Heart right ventricle (tissue), 16 donors: ENCODE data around the gene CSRP3. TPM values are rescaled to one million over a fixed set of nuclear protein-coding genes. Genes with fewer than 3 reads are reported as not detected.

Experiments
- ATAC-seq, 8 donors: fragments of 200-7000 bp; cut with Tn5 transposase; one replicate each; pipeline ENCODE4 v1.9.1; 2020; ENCODE audit warnings: mild to moderate bottlenecking in 8 of 8, moderate library complexity in 8 of 8, moderate number of reproducible peaks in 1 of 8
- DNase-seq, 2 donors: peaks; one replicate each; pipeline ENCODE4 v3.0.0-alpha.2; 2020
- H3K27ac ChIP-seq, 10 donors: fragments of 200-600 bp; sonication (generic) in 2 of 10; one replicate each; pipeline versions ENCODE4 v1.5.0 to v1.8.0; 2020 to 2022; ENCODE audit warnings: mild to moderate bottlenecking in 3 of 10
- H3K27me3 ChIP-seq, 7 donors: fragments of 200-600 bp; one replicate each; pipeline ENCODE4 v1.8.0; 2021 to 2022; ENCODE audit warnings: mild to moderate bottlenecking in 2 of 7
- H3K36me3 ChIP-seq, 9 donors: fragments of 200-600 bp; sonication (generic) in 1 of 9; one replicate each; pipeline versions ENCODE4 v1.5.0 to v1.8.0; 2020 to 2022; ENCODE audit warnings: mild to moderate bottlenecking in 2 of 9
- H3K4me1 ChIP-seq, 9 donors: fragments of 200-600 bp; sonication (generic) in 1 of 9; one replicate each; pipeline versions ENCODE4 v1.5.0 to v1.8.0; 2020 to 2022; ENCODE audit warnings: mild to moderate bottlenecking in 4 of 9
- H3K4me3 ChIP-seq, 10 donors: fragments of 200-600 bp; sonication (generic) in 2 of 10; one replicate each; pipeline versions ENCODE4 v1.5.0 to v1.8.0; 2020 to 2022; ENCODE audit warnings: mild to moderate bottlenecking in 7 of 10, moderate library complexity in 2 of 10
- H3K9me3 ChIP-seq, 11 donors: fragments of 200-600 bp in 10 of 11; sonication (generic) in 2 of 11; one replicate each; pipeline versions ENCODE4 v1.5.0 to v1.8.0; 2013 to 2022; ENCODE audit warnings: mild to moderate bottlenecking in 2 of 11, control low read depth in 1 of 11, moderate library complexity in 1 of 11
- WGBS, 2 donors: extraction: QIAGEN DNeasy Blood & Tissue Kit; methylation state at CpG; one replicate each; pipeline ENCODE4 v1.1.7; 2013; ENCODE audit warnings: inconsistent platforms in 1 of 2; 5-methylcytosine and 5-hydroxymethylcytosine counted together
- intact Hi-C, 10 donors: fragments of 100-400 bp; cut with DNase I; formaldehyde crosslinking; loops; one replicate each; pipeline versions ENCODE4 v1.11.1 to v1.14.2; 2022
- polyA plus RNA-seq, 2 donors: library from polyadenylated mRNA; stranded (reverse); fragments of 200-250 nt; gene quantifications; one replicate each; pipeline ENCODE4 v1.2.3, GENCODE V29; 2013
- total RNA-seq, 10 donors: library from RNA; stranded (reverse); fragmentation: NEBNext Ultra II Directional in 3 of 10; extraction: Animal tissue kit (Norgen Biotek cat#: 25700) in 3 of 10; gene quantifications; one replicate each; pipeline versions ENCODE4 v1.2.1 to v1.2.4, GENCODE V29; 2021 to 2023
- TF ChIP-seq, protein P1 (sequence below), 9 donors: fragments of 200-600 bp; sonication (generic) in 2 of 9; IDR thresholded peaks; one replicate each; pipeline versions ENCODE4 v1.5.0 to v1.8.0; 2021 to 2022; ENCODE audit warnings: antibody characterized with exemption in 9 of 9, mild to moderate bottlenecking in 5 of 9, moderate library complexity in 1 of 9
- donor health status: Arrhythmogenic right ventricular cardiomyopathy.
- donor health status: ischemic (EF 13 %, LVEDD 7.1; RV severe dilation, severe dysfunction).
- donor health status: healthy with polysubstance abuse.
- donor health status: DM: no; HTN: yes; CAD: no.
- donor health status: DM: no; HTN: no; CAD: no.
- donor health status: ischemic (EF 25% LVEDD 6.9; RV normal size, moderate dysfunction).
- donor health status: ischemic (EF 25% LVEDD 5.7; RV mildly dilated, moderate dysfunction).
- donor health status: healthy.
- donor health status: DM: yes; HTN: yes; CAD: no.
- donor health status: Ischemic cardiomyopathy.
- donor health status: ischemic (EF 35%, LVEDD 5.7; RV mildly dilated, moderate dysfunction).
- donor health status: nonischemic (EF 11% LVEDD 7.7; RV severe dilation, severe dysfunction).
- donor health status: DM: yes; HTN: yes; CAD: no.
- donor health status: PGD.
- donor health status: ischemic (EF 29% LVEDD 5.4; RV normal size, mild dysfunction).
- donor health status: nonischemic (EF 23%, LVEDD 6.1; RV moderate dilation, normal function).

Gene CSRP3
- total and polyA plus RNA-seq, 12 donors = 534 to 3,929 (median 2,209) TPM

DNA sequence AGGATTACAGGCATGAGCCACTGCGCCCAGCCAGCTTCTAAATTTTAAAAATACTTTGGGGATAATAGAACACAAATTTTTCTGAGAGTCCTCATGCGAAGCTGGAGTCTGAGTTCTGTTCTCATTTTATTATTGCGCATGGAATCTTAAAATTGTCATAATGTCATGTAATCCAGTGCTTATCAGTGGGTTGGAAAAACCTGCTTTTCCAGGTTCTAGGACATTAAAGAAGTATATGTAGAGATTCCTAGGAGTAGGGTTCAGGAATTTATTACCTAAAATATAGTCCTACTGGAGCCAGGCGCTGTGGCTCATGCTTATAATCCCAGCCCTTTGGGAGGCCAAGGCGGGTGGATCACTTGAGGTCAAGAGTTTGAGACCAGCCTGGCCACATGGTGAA is 43.6 kb upstream of the CSRP3 start:
- H3K4me1 ChIP-seq = peaks cover 5 to 38% (median 16%) of the 10 kb centered on the region in 9 donors
- no peak overlapping the region for H3K27ac ChIP-seq
- TF ChIP-seq, protein P1, sequence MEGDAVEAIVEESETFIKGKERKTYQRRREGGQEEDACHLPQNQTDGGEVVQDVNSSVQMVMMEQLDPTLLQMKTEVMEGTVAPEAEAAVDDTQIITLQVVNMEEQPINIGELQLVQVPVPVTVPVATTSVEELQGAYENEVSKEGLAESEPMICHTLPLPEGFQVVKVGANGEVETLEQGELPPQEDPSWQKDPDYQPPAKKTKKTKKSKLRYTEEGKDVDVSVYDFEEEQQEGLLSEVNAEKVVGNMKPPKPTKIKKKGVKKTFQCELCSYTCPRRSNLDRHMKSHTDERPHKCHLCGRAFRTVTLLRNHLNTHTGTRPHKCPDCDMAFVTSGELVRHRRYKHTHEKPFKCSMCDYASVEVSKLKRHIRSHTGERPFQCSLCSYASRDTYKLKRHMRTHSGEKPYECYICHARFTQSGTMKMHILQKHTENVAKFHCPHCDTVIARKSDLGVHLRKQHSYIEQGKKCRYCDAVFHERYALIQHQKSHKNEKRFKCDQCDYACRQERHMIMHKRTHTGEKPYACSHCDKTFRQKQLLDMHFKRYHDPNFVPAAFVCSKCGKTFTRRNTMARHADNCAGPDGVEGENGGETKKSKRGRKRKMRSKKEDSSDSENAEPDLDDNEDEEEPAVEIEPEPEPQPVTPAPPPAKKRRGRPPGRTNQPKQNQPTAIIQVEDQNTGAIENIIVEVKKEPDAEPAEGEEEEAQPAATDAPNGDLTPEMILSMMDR (IDR thresholded peaks at IDR 0.05) = no peak
- WGBS, 2 donors = 90 to 92% methylated on average over 5 of the region's 5 CpGs
- peaks cover 0 to 3% (median 0%) of the 10 kb centered on the region in 11 donors for H3K9me3 ChIP-seq
- ATAC-seq (no peak), DNase-seq (no peak)
- intact Hi-C loops = loop anchor here in 1 of 10 donors (10.0 kb wide), 1 partner anchor 171 kb away; no protein-coding TSS in a partner anchor
- H3K36me3 ChIP-seq = no peaks in the 10 kb centered on the region
- H3K4me3 ChIP-seq = no peak overlapping the region
- peaks cover 11 to 63% (median 32%) of the 10 kb centered on the region in 7 donors for H3K27me3 ChIP-seq

DNA sequence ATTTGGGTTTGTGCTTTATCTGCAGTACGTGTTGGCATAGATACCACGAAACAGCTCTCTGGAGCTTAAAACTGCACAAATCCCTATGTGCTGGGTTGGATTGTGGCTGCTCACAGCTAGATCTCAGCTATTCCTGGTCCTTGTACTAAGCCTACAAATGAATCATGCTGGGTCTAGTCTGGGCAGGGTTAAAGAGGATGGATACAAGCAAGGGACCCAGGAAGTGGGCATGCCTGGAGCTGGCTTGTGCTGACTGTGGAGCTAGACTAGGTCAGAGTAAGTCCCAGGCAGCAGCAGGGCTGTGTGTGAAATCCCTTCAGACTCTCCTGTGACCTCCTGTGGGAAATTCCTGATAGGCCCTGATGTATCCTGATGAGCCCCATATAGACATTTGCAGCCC is 42.8 kb upstream of the CSRP3 start:
- Histone ChIP-seq H3K4me1 (peaks cover 5 to 42% (median 17%) of the 10 kb centered on the region in 9 donors), H3K36me3 (no peaks in the 10 kb centered on the region), H3K27me3 (peaks cover 11 to 65% (median 32%) of the 10 kb centered on the region in 7 donors), H3K9me3 (peaks cover 0 to under 1% (median 0%) of the 10 kb centered on the region in 11 donors), H3K27ac (no peak overlapping the region), H3K4me3 (no peak overlapping the region)
- TF ChIP-seq, protein P1 (IDR thresholded peaks at IDR 0.05) = no peak
- intact Hi-C loops = loop anchor here in 3 of 10 donors (5.0 to 10.0 kb wide), 2 partner anchors 47 to 170 kb away; no protein-coding TSS in a partner anchor
- DNase-seq (no peak), ATAC-seq (no peak)
- 62 to 75% methylated on average over 2 of the region's 2 CpGs for WGBS, 2 donors

DNA sequence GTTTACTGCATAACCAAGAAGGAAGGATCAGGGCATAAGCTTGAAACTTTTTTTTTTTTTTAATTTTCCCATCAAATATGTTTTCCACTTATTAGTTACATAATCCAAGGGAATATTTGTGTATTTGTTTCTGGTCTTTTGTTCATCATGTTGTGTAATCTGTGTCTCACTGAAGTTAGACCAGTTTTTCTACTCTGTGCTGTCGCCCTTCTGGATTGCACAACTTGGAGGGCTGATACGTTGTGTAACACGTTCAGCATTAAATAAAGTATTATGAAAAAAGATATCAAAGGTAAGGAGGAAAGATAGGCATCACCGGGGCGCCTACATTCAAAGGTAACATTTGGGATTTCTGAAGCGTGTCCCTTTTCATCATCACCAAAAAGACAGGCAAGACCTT is 42.3 kb upstream of the CSRP3 start:
- Histone ChIP-seq H3K9me3 (no peaks in the 10 kb centered on the region), H3K27ac (no peak overlapping the region), H3K4me3 (no peak overlapping the region), H3K36me3 (no peaks in the 10 kb centered on the region), H3K27me3 (peaks cover 11 to 65% (median 32%) of the 10 kb centered on the region in 7 donors), H3K4me1 (peaks cover 5 to 42% (median 17%) of the 10 kb centered on the region in 9 donors)
- DNase-seq = no peak
- no peak for ATAC-seq
- 85 to 90% methylated on average over 6 of the region's 6 CpGs for WGBS, 2 donors
- intact Hi-C loops = loop anchor here in 3 of 10 donors (5.0 to 10.0 kb wide), 2 partner anchors 47 to 169 kb away; no protein-coding TSS in a partner anchor
- TF ChIP-seq, protein P1 (IDR thresholded peaks at IDR 0.05) = no peak

DNA sequence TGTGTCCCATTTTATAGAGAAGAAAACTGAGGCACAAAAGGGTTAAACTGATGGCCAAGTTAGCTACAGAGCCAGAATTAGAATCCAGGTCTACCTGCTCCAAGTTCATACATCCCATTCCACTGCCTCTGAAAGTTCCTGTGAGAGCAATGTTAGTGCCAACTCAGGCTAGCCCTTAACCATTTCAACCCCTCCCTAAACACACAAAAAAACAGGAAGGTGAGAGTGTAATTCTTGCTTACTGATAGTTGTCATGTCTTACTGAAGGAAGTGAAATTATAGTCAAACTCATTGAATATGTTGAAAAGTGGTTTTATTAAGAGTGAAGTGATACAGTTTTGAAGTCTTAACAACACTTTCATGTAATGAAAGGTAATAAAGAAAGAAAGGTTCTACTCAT is 41.8 kb upstream of the CSRP3 start:
- H3K4me1 ChIP-seq = peaks cover 5 to 46% (median 17%) of the 10 kb centered on the region in 9 donors
- DNase-seq (no peak), ATAC-seq (no peak)
- H3K27ac ChIP-seq = no peak overlapping the region
- no peaks in the 10 kb centered on the region for H3K9me3 ChIP-seq
- no peak overlapping the region for H3K4me3 ChIP-seq
- intact Hi-C loops = loop anchor here in 3 of 10 donors (5.0 to 10.0 kb wide), 2 partner anchors 46 to 169 kb away; no protein-coding TSS in a partner anchor
- TF ChIP-seq, protein P1 (IDR thresholded peaks at IDR 0.05) = no peak
- H3K36me3 ChIP-seq = no peaks in the 10 kb centered on the region
- peaks cover 11 to 65% (median 32%) of the 10 kb centered on the region in 7 donors for H3K27me3 ChIP-seq
